Endothelial cell of umbilical vein (primary cell): ENCODE results near the gene MAEL. TPM values are rescaled to one million over a fixed set of nuclear protein-coding genes. Genes with fewer than 3 reads are reported as not detected.

Experiments used
- BruUV-seq: library from RNA; stranded (reverse); fragments of 400-500 nt; replicated peaks from 2 replicates; lab custom pipeline; 2021; lab: Mats Ljungman, UMichigan
- CTCF ChIA-PET: fragments of 300-600, 350-600 bp; sonication (Branson Sonifier 250); formaldehyde crosslinking; loops from one replicate; lab custom pipeline; 2021; ENCODE audit warnings: antibody characterized with exemption, inconsistent platforms; lab: Charles Lee
- POLR2A ChIA-PET: fragments of 300-600, 350-600 bp; sonication (Branson Sonifier 250); formaldehyde crosslinking; loops from one replicate; lab custom pipeline; 2021; ENCODE audit warnings: antibody characterized with exemption, inconsistent platforms; lab: Charles Lee
- DNase-seq: peaks from one replicate; pipeline ENCODE4 v3.0.0-alpha.2; 2011; ENCODE audit warnings: low read depth, low spot score
- FAIRE-seq: peaks from 2 replicates; lab custom pipeline; 2011; peaks lifted over from hg19 to GRCh38; lab: Jason Lieb, UNC
- H2AFZ ChIP-seq: 2 replicates; pipeline ENCODE4 v1.6.0; 2012; ENCODE audit warnings: low read depth, low read length, control low read depth, inconsistent platforms
- H3K27ac ChIP-seq: 2 replicates; pipeline ENCODE4 v1.5.1; 2011; ENCODE audit warnings: low read depth, mild to moderate bottlenecking, control low read depth, low read length, moderate library complexity; ENCODE audit not compliant: insufficient read depth
- H3K27me3 ChIP-seq, 2 experiments: 2 replicates each; pipeline versions ENCODE4 v1.6.0 to v1.6.1; 2011; ENCODE audit warnings: low read length in 2 of 2, mixed read lengths in 1 of 2; ENCODE audit not compliant: control insufficient read depth in 2 of 2, insufficient read depth in 2 of 2
- H3K36me3 ChIP-seq, 2 experiments: 2 replicates in 1 of 2; 3 replicates in 1 of 2; pipeline ENCODE4 v1.5.1; 2011; ENCODE audit warnings: low read length in 2 of 2, mild to moderate bottlenecking in 1 of 2, moderate library complexity in 1 of 2; ENCODE audit not compliant: control insufficient read depth in 2 of 2, insufficient read depth in 2 of 2; ENCODE audit errors: extremely low read depth in 1 of 2
- H3K4me1 ChIP-seq: 3 replicates; pipeline ENCODE4 v1.5.1; 2011; ENCODE audit warnings: mild to moderate bottlenecking, low read length; ENCODE audit not compliant: control insufficient read depth, insufficient read depth; ENCODE audit errors: extremely low read depth
- H3K4me2 ChIP-seq: 2 replicates; pipeline ENCODE4 v1.6.1; 2011; ENCODE audit warnings: low read length, control low read depth, mixed read lengths; ENCODE audit not compliant: insufficient read depth
- H3K4me3 ChIP-seq, 3 experiments: fragments of 200-600 bp in 1 of 3; sonication (generic), shearing (Covaris generic) in 1 of 3; replicated peaks in 1 of 3; 2 replicates each; pipeline ENCODE4 v1.5.1; 2011 to 2016; ENCODE audit warnings: control low read depth in 3 of 3, low read length in 3 of 3, mild to moderate bottlenecking in 2 of 3, inconsistent platforms in 1 of 3, low read depth in 1 of 3, moderate library complexity in 1 of 3; ENCODE audit not compliant: insufficient read depth in 1 of 3
- H3K79me2 ChIP-seq: 2 replicates; pipeline ENCODE4 v1.6.0; 2012; ENCODE audit warnings: low read length, inconsistent platforms; ENCODE audit not compliant: control insufficient read depth, insufficient read depth
- H3K9ac ChIP-seq: replicated peaks from 2 replicates; pipeline ENCODE3; 2011; ENCODE audit warnings: low read length, control low read depth; ENCODE audit not compliant: insufficient read depth; ENCODE audit errors: extremely low read depth
- H3K9me1 ChIP-seq: replicated peaks from 3 replicates; pipeline ENCODE4 v1.6.0; 2011; ENCODE audit warnings: mild to moderate bottlenecking, low read length; ENCODE audit not compliant: control insufficient read depth, insufficient read depth; ENCODE audit errors: extremely low read depth
- H3K9me3 ChIP-seq: replicated peaks from 2 replicates; pipeline ENCODE4 v1.5.1; 2012; ENCODE audit warnings: low read length, inconsistent platforms; ENCODE audit not compliant: control insufficient read depth, insufficient read depth
- H4K20me1 ChIP-seq: replicated peaks from 2 replicates; pipeline ENCODE3; 2011; ENCODE audit warnings: mild to moderate bottlenecking, low read length; ENCODE audit not compliant: control insufficient read depth, insufficient read depth; ENCODE audit errors: extremely low read depth
- EZH2 ChIP-seq: IDR thresholded peaks from 2 replicates; pipeline ENCODE4 v1.6.1; 2012; ENCODE audit warnings: borderline replicate concordance, low read depth, mild to moderate bottlenecking, moderate library complexity, low read length, inconsistent platforms; ENCODE audit not compliant: severe bottlenecking
- FOS ChIP-seq: IDR thresholded peaks from 2 replicates; pipeline ENCODE4 v1.6.1; 2011; ENCODE audit warnings: mild to moderate bottlenecking, low read length, moderate library complexity, borderline replicate concordance; ENCODE audit not compliant: insufficient read depth
- GATA2 ChIP-seq: IDR thresholded peaks from 2 replicates; pipeline ENCODE4 v1.7.0; 2011; ENCODE audit warnings: low read depth, mild to moderate bottlenecking, moderate library complexity, mixed read lengths, low read length; ENCODE audit not compliant: insufficient read length, insufficient read depth
- JUN ChIP-seq: IDR thresholded peaks from 2 replicates; pipeline ENCODE4 v1.6.1; 2011; ENCODE audit warnings: borderline replicate concordance, low read depth; ENCODE audit not compliant: insufficient read length, insufficient read depth
- MYC ChIP-seq: IDR thresholded peaks from one replicate; pipeline ENCODE4 v1.6.1; 2011; ENCODE audit warnings: mild to moderate bottlenecking, low read depth, low read length
- POLR2A ChIP-seq: IDR thresholded peaks from 2 replicates; pipeline ENCODE4 v1.6.1; 2012; ENCODE audit warnings: low read depth, mild to moderate bottlenecking, control low read depth, low read length
- POLR2AphosphoS5 ChIP-seq: IDR thresholded peaks from 2 replicates; pipeline ENCODE4 v1.6.1; 2012; ENCODE audit warnings: low read depth, mild to moderate bottlenecking, control low read depth, low read length, moderate library complexity; ENCODE audit not compliant: insufficient read depth
- dilution Hi-C: fragments of 300-500 bp; cut with MboI; formaldehyde crosslinking; loops from one replicate; pipeline ENCODE4 v1.15.0; 2019; ENCODE audit warnings: low sequenced_read_pairs; ENCODE audit not compliant: extremely low pct_ligation_motif_present
- intact Hi-C: fragments of 100-400 bp; cut with micrococcal nuclease; formaldehyde crosslinking; loops from one replicate; pipeline ENCODE4 v1.10.0; 2022
- polyA plus RNA-seq, 4 experiments: library from polyadenylated mRNA; depleted of rRNA in 3 of 4; stranded (reverse) in 3 of 4; unstranded in 1 of 4; fragments of >200 nt; gene quantifications; 2 replicates each; pipeline versions ENCODE4 v1.2.1 to v1.2.3, GENCODE V29; 2011 to 2012; ENCODE audit warnings: missing spikeins in 1 of 4
- total RNA-seq: library from RNA; stranded (reverse); gene quantifications from 2 replicates; pipeline ENCODE4 v1.2.3, GENCODE V29; 2021
- TF ChIP-seq, protein P1 (sequence below), 2 donors: IDR thresholded peaks; 1 replicate in 1 of 2; 2 replicates in 1 of 2; pipeline ENCODE4 v1.5.1; 2011; ENCODE audit warnings: low read length in 2 of 2, mild to moderate bottlenecking in 2 of 2, moderate library complexity in 2 of 2, control low read depth in 1 of 2, inconsistent platforms in 1 of 2, low read depth in 1 of 2; ENCODE audit not compliant: insufficient read depth in 1 of 2; ENCODE audit errors: extremely low read depth in 1 of 2
- TF ChIP-seq, protein P2 (sequence below): IDR thresholded peaks from 2 replicates; pipeline ENCODE4 v1.6.1; 2011; ENCODE audit not compliant: insufficient read depth, insufficient read length

MAEL gene
- total and polyA plus RNA-seq, 2 donors (not counting 3 experiments of a cell fraction or from before 2014, with no cell fraction given): 0.04 TPM; not detected in 1

DNA sequence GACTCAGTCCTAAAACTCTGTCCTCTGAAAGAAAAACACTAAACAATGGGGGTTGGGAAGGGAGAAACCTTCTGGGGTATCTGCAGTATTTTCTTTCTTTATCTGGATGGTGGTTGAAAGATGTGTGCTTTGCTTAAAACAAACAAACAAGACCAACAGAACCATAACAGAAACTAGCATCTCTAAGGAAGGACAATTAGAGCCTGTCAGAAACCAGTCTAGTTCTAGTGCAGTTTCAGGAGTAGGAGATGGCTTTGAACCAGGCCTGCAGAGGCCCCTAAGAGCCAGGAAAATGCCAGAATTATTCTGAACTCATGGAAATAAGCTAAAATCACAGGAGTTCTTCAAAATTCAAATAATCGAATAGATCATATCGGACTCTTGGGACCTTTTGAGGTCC lies 32.2 kb upstream of the MAEL start:
- CTCF ChIA-PET: no interaction called here
- Histone ChIP-seq H3K9ac (no peak overlapping the region), H3K4me1 (no peaks in the 10 kb centered on the region), H2AFZ (no peak overlapping the region), H3K4me3 (no peak overlapping the region), H3K9me1 (no peaks in the 10 kb centered on the region), H3K79me2 (no peaks in the 10 kb centered on the region), H4K20me1 (no peaks in the 10 kb centered on the region), H3K9me3 (no peaks in the 10 kb centered on the region), H3K4me2 (no peak overlapping the region), H3K27me3 (no peaks in the 10 kb centered on the region), H3K27ac (no peak overlapping the region), H3K36me3 (no peaks in the 10 kb centered on the region)
- intact Hi-C loops (no loop called here), dilution Hi-C loops (no loop called here)
- no peak for FAIRE-seq
- no peak for TF ChIP-seq POLR2AphosphoS5
- no peak for TF ChIP-seq GATA2
- no peak for TF ChIP-seq JUN
- TF ChIP-seq FOS: no peak
- TF ChIP-seq EZH2: no peak
- TF ChIP-seq, protein P1, sequence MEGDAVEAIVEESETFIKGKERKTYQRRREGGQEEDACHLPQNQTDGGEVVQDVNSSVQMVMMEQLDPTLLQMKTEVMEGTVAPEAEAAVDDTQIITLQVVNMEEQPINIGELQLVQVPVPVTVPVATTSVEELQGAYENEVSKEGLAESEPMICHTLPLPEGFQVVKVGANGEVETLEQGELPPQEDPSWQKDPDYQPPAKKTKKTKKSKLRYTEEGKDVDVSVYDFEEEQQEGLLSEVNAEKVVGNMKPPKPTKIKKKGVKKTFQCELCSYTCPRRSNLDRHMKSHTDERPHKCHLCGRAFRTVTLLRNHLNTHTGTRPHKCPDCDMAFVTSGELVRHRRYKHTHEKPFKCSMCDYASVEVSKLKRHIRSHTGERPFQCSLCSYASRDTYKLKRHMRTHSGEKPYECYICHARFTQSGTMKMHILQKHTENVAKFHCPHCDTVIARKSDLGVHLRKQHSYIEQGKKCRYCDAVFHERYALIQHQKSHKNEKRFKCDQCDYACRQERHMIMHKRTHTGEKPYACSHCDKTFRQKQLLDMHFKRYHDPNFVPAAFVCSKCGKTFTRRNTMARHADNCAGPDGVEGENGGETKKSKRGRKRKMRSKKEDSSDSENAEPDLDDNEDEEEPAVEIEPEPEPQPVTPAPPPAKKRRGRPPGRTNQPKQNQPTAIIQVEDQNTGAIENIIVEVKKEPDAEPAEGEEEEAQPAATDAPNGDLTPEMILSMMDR (IDR thresholded peaks at IDR 0.05; ENCODE audit: extremely low read depth in 1 of 2, insufficient read depth in 1 of 2, low read depth in 1 of 2, low read length in 2 of 2): no peak
- TF ChIP-seq, protein P2, sequence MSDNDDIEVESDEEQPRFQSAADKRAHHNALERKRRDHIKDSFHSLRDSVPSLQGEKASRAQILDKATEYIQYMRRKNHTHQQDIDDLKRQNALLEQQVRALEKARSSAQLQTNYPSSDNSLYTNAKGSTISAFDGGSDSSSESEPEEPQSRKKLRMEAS: no peak
- TF ChIP-seq POLR2A: no peak
- TF ChIP-seq MYC: no peak
- no TSS peak for BruUV-seq
- DNase-seq: no peak
- POLR2A ChIA-PET: no interaction called here
